HG03066 (cell line): ENCODE results near the gene PKD1L1.
"Not testable (repeated sequence)": the region's sequence is repeated elsewhere in the genome, so short reads cannot be mapped to it uniquely, and the experiment has no call there.

ENCODE experiments used
- ATAC-seq: cut with Tn5 transposase; IDR thresholded peaks from one replicate; pipeline ENCODE4 v1.9.1; 2021; ENCODE audit warnings: low read depth; ENCODE audit not compliant: unreplicated experiment

PKD1L1 gene

DNA sequence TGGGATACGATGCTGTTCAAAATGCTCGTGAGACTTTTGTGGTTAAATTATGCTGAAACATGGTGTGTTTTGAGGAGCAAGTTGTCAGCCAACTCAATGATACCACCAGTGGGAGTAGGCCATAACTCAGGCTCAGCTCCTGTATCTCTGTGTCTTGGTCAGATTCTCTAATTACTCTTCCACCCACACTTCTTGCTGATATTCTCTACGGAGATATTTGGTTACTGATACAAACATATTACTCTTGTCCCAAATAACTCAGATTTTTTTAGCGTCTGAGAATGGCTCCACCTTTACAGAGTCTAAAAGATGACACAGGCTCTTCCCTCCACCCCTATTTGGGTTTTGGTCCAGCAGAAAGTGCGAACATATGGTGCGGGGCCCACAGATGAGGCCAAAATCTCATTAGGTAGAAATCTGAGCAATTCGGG, 168.9 kb downstream of the PKD1L1 start:
- ATAC-seq: no peak

DNA sequence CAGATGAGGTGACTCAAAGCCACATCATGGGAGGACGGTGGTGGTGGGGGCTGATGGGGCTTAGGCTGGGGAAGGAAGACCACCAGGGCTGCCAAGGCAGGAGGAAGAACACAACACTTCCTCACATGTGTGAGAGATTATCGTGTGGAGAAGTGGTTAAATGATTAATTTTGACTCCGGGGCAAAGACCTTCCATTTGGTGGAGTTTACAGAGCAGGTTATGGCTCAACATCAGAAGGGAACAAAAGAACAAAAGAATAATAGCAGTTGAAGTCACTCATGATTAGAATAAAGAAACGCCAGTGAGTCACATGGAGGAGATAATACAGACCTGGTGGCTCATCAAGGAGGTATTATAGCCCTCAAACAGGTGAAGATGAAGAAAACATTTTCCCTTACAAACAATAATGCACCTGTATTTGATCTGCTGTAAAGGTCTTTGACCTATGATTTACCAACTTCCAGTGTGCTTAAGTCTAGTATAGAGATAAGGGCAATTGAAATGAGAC, 170.1 kb downstream of the PKD1L1 start:
- ATAC-seq: no peak

DNA sequence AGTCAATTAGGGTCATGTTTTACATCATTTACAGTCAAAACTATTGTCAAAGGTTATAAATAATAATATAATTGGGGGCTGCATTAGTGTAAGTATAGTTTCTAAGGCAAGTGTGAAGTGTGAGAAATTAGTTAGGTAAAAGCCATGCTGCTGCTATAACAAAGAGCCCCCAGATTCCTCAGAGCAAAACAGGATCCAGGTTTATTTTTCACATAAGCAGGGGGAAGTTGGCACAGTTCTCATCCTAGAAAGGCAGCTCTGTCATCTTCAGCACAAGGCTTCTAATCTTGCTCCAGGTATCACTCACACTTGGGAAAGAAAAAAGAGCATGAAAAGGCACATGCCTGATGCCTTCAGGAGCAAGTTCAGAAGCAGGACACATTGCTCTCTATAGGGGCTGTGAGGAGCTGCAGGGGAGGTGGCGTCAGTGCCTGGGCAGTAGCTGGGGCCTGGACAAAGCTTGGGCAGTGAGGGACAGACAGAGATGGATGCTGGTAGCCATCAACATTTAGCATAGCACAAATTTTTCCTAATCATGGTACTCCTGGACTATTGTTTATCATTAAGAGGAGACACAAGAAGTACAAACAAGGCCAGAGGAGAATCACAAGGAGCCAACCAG, 170.6 kb downstream of the PKD1L1 start:
- ATAC-seq: no peak

DNA sequence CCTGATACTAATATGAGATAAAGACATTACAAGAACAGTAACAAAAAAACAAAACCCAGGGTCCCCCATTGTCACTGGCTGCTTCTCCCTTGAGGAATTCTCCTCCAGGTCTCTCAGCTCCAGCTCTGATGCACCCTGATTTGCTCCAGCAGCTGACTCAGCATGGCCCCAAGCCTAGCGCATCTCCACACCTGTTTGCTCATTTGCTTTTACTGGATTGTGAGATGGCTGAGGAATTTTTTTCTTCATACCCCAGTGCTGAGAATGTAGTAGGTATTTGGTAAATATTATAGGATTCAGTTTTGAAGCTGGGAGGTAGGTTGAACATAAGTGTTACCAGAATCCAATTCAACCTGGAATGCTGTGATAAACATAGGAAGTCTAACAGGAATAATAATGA, 171.9 kb downstream of the PKD1L1 start:
- ATAC-seq: no peak

DNA sequence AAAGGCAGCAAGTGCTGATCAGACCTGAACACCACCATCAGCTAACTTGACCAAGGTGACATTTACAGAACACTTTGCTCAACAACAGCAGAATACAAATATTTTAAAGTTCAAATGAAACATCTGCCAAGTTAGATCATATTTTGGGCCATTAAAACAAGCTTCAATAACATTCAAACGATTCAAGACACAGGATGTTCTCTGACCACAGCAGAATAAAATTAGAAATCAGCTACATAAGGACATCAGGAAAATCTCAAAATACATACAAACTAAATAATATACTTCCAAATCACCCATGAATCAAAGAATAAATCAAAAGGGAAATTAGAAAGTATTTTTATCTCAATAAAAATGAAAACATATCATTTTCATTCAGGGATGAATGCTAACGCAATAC, 173.0 kb downstream of the PKD1L1 start:
- ATAC-seq: no peak

DNA sequence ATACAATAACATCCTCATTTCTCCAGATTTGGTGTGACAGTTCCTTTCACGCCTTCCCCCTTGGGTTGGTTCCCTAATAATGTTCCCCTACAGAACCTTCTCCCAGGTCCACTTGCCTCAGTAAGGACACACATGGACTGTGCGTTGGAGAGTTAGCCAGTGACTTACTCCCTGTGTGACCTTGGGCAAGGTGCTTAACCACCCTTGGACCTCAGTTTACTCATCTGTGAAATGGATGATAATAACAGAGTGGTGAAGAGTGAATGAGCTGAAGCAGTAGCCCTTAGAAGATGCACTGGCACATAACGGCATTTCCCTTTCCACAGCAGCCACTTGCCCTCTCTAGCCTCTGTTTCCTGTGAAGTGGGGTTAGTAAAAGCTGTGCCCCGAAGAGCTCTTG, 175.8 kb downstream of the PKD1L1 start:
- no peak for ATAC-seq

DNA sequence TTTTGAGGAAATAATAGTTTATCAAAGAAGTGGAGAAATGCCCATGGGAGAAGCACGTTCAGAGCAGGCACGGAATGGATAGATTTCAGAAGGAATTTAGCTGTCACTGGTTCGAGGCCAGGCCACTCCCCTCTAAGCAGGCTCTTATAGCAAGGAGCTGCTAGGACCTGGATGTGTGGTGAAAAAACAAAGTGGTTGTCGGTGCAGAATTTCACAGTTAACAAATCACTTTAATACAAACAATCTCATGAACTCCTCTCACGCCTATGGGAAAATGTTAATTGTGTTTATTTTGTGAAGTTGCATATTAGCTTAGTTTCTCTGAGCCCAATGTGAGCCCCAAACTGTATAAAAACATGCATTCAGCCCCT, 176.3 kb downstream of the PKD1L1 start:
- ATAC-seq: no peak

DNA sequence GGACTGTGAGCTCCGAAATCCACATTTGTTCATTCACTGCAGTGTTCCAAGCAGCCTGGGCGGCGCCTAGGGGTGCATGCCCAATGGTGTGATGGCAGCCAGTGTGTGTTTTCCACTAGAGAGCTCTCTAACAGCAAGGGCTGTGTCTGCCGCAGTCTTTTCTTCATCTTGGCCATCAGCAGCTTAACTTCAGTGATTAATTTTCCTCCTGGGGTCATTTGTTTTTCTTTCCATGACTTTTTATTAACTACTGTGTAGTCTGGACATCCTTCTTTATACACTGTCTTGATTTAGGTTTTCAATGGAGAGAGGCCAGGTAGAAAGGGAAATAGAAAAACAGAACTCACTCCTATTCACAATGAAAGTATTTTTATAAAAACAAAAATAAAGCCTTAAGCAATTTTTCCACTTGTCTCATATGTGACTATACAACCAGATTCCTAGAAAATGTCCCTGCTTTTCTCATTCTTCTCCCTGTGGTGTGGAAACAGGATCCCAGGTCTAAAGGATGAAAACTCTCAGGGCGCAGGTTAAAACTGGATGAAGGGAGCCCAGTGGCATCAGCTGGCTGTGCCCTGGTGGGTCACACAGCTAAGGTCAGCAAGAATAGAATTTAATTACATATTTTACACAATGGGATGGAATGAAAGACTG, 176.8 kb downstream of the PKD1L1 start:
- no peak for ATAC-seq

DNA sequence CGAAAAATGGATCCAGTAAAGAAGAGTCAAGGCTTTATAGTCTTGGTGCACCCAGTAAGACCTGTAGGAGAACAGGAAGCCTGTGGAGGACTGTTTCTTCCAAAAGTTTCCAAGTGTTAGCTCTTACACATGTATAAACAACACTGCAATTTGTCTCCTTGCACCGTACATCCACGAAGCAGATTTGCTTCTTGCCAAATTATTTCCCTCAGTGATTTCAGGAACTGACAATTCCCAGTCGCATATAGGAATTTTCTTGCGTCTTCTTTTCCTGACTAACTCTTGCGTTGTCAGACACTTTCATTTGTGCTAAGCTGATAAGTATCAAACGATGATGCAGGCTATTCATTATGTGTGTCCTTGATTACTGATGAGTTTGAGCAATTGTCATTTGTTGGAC, 182.1 kb downstream of the PKD1L1 start:
- no peak for ATAC-seq

DNA sequence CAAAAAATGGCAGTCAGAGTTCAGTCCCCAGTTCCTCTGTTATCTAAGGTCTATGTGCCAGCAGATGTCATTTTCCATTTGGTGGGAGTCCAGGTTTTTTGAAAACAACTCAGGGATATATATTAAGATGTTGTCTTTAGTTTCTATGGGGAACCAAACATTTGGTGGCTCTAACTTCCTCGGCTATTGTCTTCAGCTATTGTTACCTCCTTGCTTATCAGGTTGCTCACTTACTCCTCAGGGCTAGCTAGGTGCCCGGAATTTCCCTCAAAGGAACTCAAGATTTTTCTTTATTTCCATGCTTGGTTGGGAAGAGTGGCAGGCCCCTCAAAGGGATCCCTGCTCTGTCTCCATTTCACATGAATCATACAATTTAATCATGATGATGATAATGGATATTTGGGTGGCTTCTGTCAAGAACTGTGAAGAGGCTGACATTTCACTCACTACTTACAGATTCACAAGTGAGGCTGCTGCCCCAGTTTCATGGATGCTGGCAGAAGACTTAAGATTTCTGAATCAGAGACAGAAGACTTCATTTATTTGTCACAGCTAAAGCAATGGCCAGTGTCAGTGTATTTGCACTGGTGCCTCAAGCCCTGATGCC, 182.8 kb downstream of the PKD1L1 start:
- no peak for ATAC-seq

DNA sequence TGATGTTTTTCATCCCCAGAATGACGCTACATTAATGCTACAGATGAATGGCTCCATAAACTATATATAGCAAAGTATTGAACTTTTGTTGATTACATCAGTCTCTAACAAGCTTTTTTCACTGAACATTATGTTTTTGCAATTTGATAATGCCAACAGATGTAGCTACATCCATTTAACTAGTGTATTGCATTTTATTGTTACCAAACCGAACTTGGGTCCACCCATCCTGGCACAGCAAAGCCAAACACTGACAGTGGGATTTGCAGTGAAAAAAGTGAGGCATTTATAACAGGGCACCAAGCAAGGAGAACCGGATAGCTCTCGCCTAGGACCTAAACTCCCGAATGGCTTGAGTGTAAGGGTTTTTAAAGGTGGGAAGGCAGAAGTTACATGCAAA, 183.5 kb downstream of the PKD1L1 start:
- no peak for ATAC-seq

DNA sequence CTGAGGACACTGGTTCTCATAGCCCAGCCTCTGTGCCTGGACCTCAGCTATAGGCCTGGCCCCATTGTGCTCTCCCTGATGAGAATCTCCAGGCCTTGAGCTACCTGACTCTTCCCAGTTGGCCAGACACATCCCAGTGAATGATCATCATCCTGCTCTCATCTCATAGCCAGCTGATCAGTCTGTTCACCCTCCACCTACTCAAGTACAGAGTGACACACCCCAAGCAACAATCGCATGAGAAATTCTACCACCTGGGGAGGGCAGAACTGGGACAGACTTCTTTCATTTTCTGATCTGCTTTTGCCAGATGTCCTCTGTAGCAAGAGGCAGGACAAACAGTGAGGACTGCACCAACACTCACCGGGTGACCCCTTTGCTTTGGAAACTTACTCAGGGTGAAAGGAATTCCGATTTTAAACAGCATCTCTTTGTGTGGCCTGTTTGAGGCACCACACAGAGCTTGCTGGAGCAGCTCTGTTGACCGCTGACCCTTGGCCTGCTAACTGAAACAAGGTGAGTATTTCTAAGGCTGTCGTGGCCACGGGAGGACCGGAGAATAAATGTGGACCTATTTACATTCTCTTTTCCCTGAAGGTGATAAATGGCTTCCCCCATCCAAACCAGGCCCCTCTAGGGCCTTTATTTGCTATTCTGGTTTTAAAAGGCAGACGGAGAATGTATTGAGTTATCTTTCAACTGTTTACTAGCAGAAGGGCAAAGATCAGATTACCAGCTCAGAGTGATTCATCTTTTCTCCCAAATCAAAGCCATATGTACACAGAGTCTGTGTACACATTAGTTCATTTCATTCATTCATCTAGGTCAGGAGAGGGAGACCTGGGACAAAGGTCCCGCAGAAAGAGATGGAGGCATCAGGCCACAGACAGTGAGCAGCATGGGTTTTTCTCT, 184.9 kb downstream of the PKD1L1 start:
- no peak for ATAC-seq

DNA sequence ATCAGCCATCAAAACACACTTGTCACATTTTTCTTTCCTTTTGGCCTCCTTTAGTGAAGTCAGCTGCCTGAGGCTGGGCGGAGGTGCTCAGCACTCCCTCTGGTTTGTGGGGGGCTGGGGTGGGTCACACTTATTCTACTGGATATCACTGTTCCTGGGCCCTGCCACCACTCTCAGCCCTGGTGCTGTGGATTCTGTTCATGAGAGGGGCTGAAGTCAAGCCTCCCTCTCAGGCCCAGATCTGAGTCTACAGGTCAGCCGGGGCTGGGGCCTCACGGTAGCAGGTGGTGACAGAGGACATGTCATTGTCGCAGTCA, 185.6 kb downstream of the PKD1L1 start:
- ATAC-seq: no peak

DNA sequence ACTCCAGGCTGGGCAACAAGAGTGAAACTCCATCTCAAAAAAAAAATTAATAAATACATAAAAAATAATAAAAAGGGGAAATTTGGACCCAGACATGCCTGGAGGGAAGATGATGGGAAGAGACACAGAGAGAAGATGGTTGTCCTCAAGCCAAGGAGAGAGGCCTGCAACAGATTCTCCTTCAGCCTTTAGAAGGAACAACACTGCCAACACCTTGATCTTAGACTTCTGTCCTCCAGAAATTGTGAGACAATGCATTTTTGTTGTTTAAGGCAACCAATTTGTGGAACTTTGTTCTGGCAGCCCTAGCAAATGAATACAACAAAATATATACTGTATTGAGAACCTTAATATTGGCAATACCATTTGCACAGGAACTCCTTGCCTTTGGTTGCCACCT, 186.1 kb downstream of the PKD1L1 start:
- ATAC-seq: no peak

DNA sequence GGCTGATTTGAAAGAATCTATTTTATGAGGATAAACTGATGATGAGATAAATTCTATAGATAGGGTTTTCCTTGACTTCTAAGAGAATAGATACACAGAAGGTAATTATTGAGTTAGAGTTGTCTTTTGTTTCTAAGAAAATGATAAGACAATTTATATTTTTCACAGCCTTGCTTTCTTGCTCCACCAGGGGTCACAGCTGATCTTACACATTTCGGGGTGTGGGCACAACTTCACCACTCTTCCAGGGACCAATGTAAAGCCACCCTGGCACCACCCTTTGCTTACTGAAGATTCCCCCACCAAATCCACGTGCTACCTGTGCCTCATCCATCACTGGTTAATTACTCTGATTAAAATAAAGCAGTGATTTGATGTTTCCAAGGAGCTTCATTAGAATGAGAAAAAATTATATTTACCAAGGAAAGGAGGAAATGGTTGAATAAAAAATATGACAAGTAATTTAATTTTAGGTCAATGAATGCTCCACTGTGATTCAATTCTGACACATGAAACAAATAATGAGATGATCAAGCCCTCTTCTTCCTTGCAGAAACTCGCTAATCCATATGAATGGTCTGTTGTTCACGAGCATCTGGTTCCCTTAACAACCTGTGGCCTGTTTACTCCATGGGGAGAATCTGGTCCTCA, 189.1 kb downstream of the PKD1L1 start:
- ATAC-seq: no peak

DNA sequence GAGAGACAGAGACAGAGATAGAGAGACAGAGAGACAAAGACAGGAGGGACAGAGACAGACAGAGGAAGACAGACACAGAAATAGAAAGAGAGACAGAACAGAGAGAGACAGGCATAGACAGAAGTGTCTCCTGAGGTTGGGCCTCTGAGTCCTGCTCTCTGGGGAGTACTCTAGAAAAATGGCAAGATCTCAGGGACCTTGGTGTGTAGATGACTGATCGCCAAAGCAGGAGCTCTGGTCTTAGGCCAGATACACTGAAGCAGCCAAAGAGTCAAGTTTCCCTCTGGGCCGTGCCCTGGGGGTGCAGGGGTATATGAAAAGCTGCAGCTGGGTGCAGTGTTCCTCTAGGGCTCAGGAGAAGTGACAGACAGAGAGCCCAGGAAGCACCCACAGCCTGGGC, 189.7 kb downstream of the PKD1L1 start:
- no peak for ATAC-seq

DNA sequence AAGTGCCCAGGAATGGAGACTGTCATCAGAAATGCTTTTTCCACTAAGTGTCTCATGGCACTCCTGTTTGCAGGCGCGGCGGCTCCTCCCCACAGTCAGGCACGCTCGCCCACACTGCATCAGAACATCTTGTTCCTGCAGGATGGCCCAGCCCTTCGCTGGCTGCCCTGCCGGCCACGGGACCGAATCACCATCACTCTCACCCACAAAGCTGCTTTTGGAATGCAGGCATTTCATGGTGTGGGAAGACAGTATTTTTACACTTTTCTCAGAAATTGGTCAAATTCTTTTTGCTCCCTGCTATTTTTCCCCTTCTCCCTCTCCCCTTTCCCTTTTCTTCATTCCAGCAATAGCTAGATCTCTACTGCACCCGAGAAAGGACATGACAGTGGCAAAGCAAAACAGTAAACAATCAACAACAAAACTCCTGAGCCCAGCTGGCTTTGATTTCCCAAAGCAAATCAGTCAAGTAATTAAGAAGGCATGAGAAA, 190.3 kb downstream of the PKD1L1 start:
- no peak for ATAC-seq

DNA sequence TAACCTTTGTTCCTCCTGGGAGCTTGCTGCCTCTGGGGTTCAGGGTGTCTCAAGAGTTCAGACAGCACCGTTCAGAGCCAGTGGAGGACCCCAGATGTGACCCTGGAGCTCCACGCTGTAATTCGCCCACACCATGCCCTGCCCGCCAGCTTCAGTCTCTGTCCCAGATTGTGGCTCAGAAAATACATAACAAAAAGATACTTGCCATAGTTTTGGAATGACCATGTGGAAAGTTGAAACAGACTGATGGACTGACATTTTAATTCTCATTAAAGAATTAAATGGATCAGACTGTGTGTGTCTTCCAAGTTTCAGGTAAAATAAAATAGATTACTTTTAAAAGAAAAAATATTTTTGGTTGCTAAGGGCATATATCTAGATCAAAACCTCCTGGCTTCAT, 191.6 kb downstream of the PKD1L1 start:
- ATAC-seq: no peak

DNA sequence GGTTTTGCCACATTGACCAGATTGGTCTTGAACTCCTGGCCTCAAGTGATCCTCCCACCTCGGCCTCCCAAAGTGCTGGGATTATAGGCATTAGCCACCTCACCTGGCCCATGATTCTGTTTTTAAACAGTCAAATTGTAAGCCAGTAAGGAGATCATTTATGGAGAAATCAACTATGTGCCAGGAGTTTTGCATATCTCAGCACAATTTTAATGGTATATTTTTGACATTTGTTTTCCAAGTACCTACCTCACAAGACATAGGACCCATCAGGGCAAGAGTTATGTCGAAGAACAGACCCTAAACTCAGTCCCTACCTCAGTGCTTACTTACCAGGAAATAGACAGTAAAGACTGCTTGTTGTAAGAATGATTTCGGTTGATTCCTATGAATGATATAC, 193.0 kb downstream of the PKD1L1 start:
- no peak for ATAC-seq

DNA sequence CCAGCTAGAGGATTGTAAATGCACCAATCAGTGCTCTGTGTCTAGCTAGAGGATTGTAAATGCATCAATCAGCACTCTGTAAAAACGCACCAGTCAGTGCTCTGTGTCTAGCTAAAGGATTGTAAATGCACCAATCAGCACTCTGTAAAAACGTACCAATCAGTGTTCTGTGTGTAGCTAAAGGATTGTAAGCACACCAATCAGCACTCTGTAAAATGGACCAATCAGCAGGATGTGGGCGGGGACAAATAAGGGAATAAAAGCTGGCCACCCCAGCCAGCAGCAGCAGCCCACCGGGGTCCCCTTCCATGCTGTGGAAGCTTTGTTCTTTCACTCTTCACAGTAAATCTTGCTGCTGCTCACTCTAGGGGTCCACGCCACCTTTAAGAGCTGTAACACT, 196.5 kb downstream of the PKD1L1 start:
- ATAC-seq: not testable (repeated sequence)

DNA sequence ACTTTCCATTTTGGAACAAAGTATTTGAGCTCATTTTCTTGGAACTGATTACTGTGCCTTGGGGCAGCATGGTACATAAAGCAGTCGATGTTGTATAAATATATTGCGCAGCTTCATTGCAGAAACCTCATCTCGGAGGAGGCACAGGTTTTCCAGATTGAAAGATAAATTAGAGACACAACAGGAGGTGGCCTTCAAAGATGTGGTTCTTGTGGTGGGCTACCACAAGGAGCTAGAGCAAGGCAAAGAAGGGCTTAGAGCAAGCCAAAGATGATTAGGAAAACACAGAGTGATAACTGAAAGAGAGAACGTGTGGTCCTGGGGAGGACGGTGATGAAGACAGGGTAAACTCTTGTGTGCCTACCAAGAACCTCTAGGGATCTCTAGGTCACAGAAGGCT, 197.2 kb downstream of the PKD1L1 start:
- ATAC-seq: no peak
